Stimulated activated CD8-positive, alpha-beta memory T cell treated with anti-CD3 and anti-CD28 coated beads, Interleukin-12 subunit alpha, Interleukin-12 subunit beta, amount 100 ng/mL, for 4 hours (primary cell): ENCODE data around the gene USP4.

Experiments
- DNase-seq: peaks from one replicate; pipeline ENCODE4 v3.0.0-alpha.2; 2020; ENCODE audit warnings: low read depth

The USP4 gene

DNA sequence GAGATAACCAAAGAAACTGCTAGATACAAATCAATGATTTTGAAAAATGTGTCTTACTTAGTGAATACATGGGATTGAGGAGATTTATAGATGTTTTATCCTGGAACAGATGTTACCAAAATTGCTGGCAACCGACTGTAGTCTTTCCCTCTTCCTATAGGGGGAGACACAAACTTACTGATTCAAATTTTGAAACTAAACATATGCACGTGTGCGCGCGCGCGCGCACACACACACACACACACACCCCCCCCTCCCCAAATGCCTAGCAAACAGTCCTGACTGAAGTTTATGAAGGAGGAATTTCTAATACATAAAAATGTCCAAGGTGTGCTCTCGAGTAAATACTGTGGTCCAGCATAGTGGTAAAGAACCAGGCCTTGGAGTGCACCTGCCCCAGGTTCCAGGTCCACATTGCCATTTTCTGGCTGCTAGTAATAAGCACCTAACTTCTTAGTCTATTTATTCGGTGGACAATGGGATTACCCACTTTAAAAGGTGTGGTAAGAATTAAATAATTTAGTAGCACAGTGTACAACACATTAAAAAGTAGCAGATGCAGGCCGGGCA, 44.3 kb downstream of the USP4 start:
- no peak for DNase-seq

- no peak for DNase-seq
These were observed 45.5 kb downstream of the USP4 start for GRCh38 chr3:49294343-49294742.

DNA sequence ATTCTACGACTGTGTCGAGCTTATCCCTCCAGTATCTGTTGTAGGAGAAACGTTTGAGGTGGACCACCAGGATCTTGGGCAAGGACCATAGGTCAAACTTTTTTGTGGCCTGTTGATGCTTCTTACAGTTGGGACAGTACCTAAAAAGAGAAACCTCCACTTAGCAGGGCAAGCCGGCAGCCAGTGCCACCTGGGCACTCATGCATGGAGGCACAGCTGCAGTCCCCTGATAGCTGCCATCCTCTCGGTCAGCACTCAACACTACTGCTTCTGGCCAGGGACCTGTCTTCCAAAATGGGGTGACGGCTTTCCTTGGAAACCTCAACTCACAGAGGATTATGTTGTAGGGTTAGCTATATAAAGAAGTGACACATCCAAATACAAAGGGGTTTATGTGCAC, 55.9 kb downstream of the USP4 start:
- no peak for DNase-seq

- no peak for DNase-seq
These were observed 60.5 kb downstream of the USP4 start for GRCh38 chr3:49279376-49279775.

- no peak for DNase-seq
These were observed 61.3 kb downstream of the USP4 start for GRCh38 chr3:49278548-49278947.

DNA sequence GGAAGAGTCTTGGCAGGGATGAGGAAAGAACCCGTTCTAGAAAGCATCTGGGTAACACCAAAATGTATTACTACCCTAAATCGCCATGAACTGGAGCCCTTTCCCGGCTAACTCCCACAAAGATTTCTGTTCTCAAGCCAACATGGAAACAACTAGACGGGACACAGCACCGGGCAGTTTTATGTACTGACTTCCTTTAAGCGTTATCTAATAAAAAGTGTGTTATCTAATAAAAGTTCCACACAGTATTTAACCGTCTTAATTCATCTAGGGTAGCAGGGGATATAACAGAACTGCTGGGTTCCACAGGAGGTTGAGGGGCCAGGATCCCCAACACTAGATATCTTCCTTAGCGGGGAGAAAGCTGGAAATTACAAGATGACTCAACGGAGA, 62.5 kb downstream of the USP4 start:
- DNase-seq = no peak

- peak; percentile 55 for DNase-seq
These were observed 63.1 kb downstream of the USP4 start, which contains the start of gene C3orf62 for GRCh38 chr3:49276475-49277382. Gene C3orf62 (minus strand): TSS chr3:49277232. CDS start chr3:49276872, 360 bp downstream.

DNA sequence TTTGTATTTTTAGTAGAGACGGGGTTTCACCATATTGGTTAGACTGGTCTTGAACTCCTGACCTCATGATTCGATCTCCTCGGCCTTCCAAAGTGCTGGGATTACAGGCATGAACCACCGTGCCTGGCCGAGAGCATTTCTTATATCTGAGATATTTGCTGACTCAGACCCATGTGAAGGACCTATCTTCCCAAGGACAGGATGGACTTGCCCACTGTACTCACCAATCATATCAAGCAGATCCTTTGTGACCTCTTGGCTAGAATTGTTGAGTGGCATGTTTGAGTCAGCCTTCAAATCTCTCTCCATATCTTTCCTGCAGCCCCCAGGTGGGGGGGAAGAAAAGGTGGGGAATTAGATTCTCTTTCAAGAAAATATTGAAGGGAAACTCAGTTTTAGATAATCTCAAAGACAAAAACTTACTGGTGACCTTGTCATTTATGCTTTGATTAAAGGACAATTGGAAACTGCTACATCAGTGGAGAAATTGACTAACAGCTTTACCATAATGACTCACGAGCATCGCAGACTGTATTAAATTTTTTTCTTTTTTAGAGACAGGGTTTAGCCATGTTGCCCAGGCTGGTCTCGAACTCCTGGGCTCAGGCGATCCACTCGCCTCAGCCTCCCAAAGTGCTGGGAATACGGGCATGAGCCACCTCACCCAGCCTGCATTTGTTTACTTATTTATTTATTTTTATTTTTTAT, 65.9 kb downstream of the USP4 start:
- DNase-seq = no peak

- no peak for DNase-seq
These were observed 68.8 kb downstream of the USP4 start for GRCh38 chr3:49271047-49271446.

DNA sequence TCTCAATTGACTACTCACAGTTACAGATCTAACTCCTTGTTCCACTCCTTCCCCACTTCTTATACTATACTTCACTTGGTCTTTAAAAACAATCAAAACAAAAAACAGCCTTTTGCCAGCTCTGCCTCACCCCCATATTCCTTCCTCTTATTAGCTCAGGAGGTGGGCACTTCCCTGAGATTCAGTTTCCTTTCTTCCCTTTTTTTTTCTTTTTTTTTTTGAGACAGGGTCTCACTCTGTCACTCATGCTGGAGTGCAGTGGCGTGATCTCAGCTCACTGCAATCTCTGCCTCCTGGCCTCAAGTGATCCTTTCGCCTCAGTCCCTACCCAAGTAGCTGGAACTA, 69.7 kb downstream of the USP4 start:
- DNase-seq = no peak

DNA sequence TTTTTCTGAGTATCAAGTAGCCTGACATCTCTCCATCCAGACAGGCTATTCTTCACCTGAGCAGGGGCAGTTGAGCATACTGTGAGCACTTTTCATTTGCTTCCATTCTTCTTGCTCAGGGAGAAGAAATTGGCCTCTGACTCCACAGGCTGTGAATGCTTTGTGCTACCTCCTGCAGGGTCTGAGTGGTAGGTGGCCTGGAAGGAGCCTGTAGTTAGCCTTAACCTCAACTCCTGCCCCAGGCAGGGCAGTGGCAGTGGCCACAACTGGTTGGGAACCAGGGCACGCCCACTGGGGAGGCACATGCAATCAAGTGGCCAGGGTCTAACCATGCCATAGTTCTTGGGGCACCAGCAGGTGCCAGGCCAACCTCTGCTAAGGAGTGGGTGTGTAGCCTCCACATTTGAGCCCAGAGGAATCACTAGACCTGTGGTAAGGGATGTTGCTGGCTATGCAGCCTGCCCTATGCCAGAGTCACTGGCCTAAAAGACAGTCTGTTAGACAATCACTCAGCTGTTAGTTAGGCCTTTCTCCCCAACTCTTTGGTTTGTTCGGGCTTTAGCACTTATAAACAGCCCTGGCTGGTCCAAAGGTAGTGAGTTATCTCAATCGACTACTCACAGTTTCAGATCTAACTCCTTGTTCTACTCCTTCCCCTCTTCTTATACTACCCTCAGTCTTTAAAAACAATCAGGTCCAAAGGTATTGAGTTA, 70.3 kb downstream of the USP4 start:
- no peak for DNase-seq

DNA sequence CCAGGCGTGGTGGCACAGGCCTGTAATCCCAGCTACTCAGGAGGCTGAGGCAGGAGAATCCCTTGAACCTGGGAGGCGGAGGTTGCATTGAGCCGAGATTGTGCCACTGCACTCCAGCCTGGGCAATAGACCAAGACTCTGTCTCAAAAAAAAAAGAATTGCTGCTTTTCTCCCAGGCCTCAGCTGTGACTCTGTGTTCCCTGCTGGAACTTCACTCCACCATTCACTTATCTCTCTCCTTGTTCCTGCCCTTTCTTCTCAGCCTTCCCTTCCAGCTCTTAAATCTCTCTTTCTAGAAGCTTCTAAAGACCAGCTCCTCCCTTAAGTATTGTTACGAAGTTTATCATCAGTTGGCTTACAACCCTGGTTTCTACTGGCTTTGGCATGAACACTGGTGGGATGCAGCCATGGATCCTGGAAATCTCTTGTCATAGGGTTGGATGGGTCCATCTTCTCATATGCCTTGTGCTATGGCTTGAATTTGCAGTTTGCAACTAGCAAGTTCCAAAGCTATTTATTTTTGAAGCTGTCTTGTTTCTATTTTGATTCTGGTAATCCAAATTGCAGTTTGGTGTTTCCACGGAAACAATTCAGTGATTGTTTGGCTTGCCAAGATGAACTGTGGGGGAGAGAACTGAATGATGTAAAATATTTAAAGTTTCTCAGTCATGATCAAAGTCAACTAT, 73.3 kb downstream of the USP4 start:
- no peak for DNase-seq

DNA sequence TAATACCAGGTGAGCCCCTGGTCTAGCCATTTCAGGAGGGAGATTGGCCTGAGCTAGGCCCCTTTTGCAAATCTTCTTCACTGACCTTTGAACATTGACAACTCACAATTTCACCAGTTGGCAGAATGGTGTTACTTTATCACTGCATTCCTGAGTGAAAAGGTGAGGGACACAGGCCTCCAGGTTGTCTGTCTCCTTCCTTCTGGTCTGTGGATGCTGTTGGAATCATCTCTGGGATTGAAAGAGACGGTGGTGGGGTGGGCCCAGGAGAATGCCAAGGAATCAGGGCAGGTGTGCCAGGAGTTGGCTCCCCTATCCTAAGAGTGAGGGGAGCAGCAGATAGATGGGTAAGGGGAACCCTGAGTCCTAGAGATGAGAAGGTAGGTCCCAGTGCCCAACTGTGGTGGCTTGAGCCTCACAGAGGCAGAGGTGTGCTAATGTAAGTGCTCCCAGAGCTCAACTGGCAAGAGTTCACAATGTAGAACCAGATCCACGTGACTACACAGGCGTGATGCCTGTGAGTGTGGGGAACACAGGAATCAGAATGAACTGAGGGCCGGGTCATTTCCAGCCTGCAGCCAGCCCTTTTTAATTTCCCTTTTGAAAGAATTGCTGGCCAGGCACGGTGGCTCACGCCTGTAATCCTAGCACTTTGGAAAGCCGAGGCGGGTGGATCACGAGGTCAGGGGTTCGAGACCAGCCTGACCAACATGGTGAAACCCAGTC, 74.0 kb downstream of the USP4 start:
- DNase-seq = no peak

DNA sequence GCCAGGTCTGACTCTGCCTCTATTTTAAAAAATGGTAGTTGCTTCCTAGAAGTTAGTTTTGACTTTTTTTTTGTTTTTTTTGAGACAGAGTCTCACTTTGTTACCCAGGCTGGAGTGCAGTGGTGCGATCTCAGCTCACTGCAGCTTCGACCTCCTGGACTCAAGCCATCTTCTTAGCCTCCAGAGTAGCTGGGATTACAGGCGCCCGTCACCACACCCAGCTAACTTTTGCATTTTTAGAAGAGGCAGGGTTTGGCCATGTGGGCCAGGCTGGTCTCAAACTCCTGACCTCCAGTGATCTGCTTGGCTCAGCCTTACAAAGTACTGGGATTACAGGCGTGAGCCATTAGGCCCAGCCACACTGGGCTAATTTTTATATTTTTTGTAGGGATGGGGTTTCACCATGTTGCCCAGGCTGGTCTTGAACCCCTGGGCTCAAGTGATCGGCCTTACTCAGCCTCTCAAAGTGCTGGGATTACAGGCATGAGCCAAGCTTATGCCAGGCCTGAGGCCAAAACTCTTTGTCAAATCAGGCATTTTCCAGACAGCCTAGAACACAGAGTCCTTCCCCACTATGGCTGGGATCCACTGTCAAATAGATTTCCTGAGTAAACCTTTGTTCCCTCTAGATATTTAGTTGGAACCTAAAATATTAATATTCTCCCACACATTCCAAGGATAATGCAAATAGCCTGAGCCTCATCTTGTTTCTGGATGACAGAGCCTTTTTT, 76.5 kb downstream of the USP4 start:
- no peak for DNase-seq

GRCh38 chr3:49260806-49261324, 79.0 kb downstream of the USP4 start:
- DNase-seq = no peak

DNA sequence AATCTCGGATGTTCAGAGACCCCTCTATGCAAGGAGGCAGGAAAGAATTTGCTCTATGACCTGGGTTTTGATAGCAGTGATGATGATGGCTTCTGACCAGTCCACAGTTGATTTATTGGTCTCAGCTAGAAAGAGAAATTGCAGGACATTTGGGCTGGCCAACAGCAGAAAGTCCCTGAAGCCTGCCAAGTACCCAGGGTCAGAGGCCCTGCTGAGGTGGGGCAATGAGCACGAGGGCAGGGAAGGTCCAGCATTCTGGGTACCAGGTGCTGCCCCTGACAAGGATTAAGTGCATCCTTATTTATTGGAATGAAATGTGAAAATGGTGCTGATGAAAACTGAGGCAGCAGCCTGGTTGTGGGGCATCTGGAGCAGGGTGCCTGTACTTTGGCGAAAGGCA, 82.7 kb downstream of the USP4 start:
- no peak for DNase-seq

- no peak for DNase-seq
These were observed 83.9 kb downstream of the USP4 start for GRCh38 chr3:49255718-49256511.

GRCh38 chr3:49255112-49255511, 84.7 kb downstream of the USP4 start:
- no peak for DNase-seq

GRCh38 chr3:49253512-49253911, 86.3 kb downstream of the USP4 start:
- no peak for DNase-seq
